ENCODE measurements around the gene LRRC26. TPM values are rescaled to one million over a fixed set of nuclear protein-coding genes. Genes with fewer than 3 reads are reported as not detected.
A peak's percentile ranks its signal among the peaks of the same experiment; 100 is the strongest.

The LRRC26 gene
- total RNA-seq, 3 donors from 2014 or later = 18.7 to 63.0 (median 58.9) TPM

DNA sequence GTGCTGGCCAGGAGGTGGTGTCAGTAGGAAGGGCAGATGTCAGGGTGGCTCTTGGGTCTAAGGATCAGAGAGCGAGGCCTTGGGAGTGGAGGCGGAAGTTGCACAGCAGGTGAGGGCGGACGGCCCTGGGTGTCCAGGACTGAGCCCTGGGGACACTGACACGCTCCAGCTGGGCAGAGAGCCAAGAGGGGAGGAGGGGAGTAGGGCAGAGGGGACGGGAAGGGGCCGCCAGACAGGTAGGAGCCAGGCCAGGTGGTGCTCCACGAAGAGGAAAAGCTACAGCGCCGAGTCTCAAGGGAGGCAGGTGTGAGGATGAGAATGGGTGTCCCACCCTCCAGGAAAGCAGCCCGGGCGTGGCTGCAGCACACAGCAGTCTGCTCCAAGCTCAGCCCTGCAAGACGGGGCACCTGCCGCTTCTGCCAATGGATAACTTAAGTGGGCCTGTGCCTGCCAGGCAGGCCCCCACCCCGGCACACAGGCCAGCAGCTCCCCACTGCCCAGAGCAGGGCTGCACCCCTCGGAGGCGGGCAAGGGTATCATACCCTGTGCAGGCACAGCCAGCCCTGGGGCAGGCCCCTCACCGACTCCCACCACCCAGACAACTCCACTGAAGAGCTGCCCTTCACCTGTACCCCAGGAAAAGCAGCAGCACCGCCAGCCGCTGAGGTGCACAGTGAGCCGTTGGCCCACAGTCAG lies 25.8 kb upstream of the LRRC26 start:
- peaks cover 57% of the 10 kb centered on the region for H3K4me1 ChIP-seq (ENCODE audit: low read depth)
- intact Hi-C loops (cut with DNase I, micrococcal nuclease) = no loop called here
- ATAC-seq (peak; percentile 72), DNase-seq (peak; percentile 90 to 94 (median 94))
- TF ChIP-seq CTCF (IDR thresholded peaks at IDR 0.05) = no peak
- no peak overlapping the region for H3K4me3 ChIP-seq
- no peaks in the 10 kb centered on the region for H3K9me3 ChIP-seq
- peaks cover under 1% of the 10 kb centered on the region for H3K36me3 ChIP-seq (ENCODE audit: low read depth)

DNA sequence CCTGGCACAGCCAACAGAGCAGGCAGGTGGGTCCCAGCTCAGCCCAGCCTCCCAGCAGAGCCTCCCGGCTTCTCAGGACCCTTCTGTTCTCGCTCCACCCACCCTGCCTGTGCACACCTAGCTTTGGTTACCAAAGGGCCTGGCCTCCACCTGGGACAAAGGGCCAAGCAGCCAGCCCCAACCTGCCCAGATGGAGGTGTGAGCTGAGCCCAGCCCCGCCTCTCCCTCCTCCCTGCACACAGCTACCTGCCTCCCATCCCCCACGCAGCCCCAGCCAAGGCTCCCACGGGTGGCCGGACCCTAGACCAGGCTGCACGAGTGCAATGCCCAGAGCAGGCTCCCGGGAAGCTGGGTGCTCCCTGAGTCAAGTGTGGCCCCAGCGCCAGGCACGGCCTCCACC lies 25.1 kb upstream of the LRRC26 start:
- H3K4me3 ChIP-seq = no peak overlapping the region

DNA sequence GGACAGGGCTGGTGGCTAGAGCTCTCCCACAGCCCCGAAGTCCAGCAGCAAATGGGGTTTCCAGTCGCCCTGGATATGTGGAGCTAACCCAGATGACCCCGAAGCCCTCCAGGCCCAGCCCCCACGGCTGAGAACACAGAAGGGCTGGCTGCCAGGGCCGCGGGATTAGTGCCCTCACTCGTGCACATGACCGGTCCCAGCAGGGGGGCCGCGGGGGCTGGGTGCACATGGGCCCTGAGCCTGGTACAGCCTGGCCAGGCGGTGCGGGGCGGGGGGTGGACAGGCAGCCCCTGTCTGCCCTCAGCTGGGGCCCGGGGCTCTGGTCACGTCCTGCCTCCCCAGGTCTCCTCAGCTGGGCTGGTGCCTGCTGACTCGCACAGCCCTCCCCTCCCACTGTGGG lies 24.5 kb upstream of the LRRC26 start:
- no peak for ATAC-seq
- no peak for TF ChIP-seq CTCF (IDR thresholded peaks at IDR 0.05)
- peak in 2 of 3 donors; percentile 43 to 62 for DNase-seq
- Histone ChIP-seq H3K36me3 (ENCODE audit: low read depth) (no peaks in the 10 kb centered on the region), H3K9me3 (no peaks in the 10 kb centered on the region), H3K4me3 (no peak overlapping the region), H3K4me1 (ENCODE audit: low read depth) (peaks cover 65% of the 10 kb centered on the region)
- intact Hi-C loops (cut with DNase I, micrococcal nuclease) = no loop called here

More for the DNA sequence above, 25.1 kb upstream of the LRRC26 start:
- Histone ChIP-seq H3K4me1 (ENCODE audit: low read depth) (peaks cover 64% of the 10 kb centered on the region), H3K36me3 (ENCODE audit: low read depth) (no peaks in the 10 kb centered on the region), H3K9me3 (no peaks in the 10 kb centered on the region)
- ATAC-seq (peak; percentile 59), DNase-seq (peak; percentile 82 to 90 (median 85))
- no peak for TF ChIP-seq CTCF (IDR thresholded peaks at IDR 0.05)
- intact Hi-C loops (cut with DNase I, micrococcal nuclease) = no loop called here

DNA sequence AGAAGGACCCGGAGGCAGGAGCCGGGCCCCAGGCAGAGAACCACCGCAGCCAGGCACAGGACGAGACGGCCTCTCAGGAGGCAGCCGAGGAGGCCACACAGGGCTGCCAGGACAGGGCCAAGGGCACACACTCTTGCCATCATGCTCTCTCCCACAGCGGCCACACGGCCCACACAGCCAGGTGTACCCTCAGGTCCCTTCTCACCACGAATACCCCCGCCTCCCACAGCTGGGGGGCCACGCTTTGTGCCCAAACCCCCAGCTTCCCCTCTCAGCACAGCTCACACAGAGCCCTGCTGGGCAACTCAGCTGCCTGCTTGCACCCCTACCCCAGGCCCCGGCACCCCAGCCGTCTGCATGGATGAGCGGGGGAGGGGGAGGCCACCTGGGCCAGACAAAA lies 23.9 kb upstream of the LRRC26 start:
- TF ChIP-seq CTCF (IDR thresholded peaks at IDR 0.05) = no peak
- Histone ChIP-seq H3K9me3 (no peaks in the 10 kb centered on the region), H3K4me1 (ENCODE audit: low read depth) (peaks cover 64% of the 10 kb centered on the region), H3K36me3 (ENCODE audit: low read depth) (no peaks in the 10 kb centered on the region), H3K4me3 (no peak overlapping the region)
- DNase-seq (no peak), ATAC-seq (no peak)
- intact Hi-C loops (cut with DNase I, micrococcal nuclease) = no loop called here

DNA sequence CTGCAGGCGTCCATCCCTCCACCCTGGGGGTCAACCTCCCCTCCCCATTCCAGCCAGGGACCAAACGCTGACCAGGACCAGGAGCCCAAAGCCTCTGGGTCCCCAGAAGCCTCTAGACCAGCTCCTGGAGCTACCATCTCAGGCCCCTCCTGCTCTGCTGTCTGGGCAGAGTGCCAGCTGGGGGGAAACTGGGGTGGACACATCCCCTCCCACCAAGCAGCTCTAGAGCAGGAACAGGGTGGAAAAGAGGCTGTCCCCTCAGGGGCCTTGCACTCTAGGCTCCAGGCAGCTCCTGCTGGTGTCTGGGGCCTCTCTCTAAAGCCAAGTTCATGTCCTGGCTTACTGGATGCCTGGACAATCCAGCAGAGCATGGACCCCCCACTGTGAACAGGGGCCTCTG lies 23.0 kb upstream of the LRRC26 start:
- no peak for ATAC-seq
- Histone ChIP-seq H3K4me1 (ENCODE audit: low read depth) (peaks cover 60% of the 10 kb centered on the region), H3K9me3 (no peaks in the 10 kb centered on the region), H3K36me3 (ENCODE audit: low read depth) (no peaks in the 10 kb centered on the region), H3K4me3 (no peak overlapping the region)
- DNase-seq = peak in 1 of 3 donors; percentile 33
- intact Hi-C loops (cut with DNase I, micrococcal nuclease) = no loop called here
- TF ChIP-seq CTCF (IDR thresholded peaks at IDR 0.05) = no peak

DNA sequence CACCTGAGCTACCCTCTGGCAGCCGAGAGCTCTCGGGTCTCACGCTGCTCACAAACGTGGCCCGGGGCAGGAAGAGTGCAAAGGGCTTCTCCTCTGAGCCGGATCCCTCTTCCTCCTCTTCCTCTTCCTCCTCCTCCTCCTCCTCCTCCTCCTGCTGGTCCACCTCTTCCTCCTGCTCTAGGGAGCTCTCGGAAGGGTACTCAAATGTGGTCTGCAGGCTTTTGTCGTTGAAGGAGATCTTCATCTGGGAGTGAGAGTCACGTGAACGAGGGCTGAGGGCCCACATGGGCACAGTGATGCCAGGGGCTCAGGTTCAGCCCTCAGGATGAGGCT lies 22.6 kb upstream of the LRRC26 start:
- no peak overlapping the region for H3K4me3 ChIP-seq
- no peaks in the 10 kb centered on the region for H3K9me3 ChIP-seq
- DNase-seq (no peak), ATAC-seq (no peak)
- H3K4me1 ChIP-seq (ENCODE audit: low read depth) = peaks cover 60% of the 10 kb centered on the region
- H3K36me3 ChIP-seq (ENCODE audit: low read depth) = no peaks in the 10 kb centered on the region
- intact Hi-C loops (cut with DNase I, micrococcal nuclease) = no loop called here
- TF ChIP-seq CTCF (IDR thresholded peaks at IDR 0.05) = no peak

All from mucosa of descending colon (tissue), 3 donors.